HEK293T (cell line): ENCODE results near the gene UFSP1.
A peak's percentile ranks its signal among the peaks of the same experiment; 100 is the strongest.

Experiments used
- ARNT ChIP-seq: fragments of 450-650 bp; IDR thresholded peaks from 2 replicates; pipeline ENCODE4 v1.6.1; 2017; ENCODE audit warnings: mild to moderate bottlenecking
- BHLHE40 ChIP-seq: fragments of 450-650 bp; IDR thresholded peaks from 2 replicates; pipeline ENCODE4 v1.6.1; 2016; ENCODE audit warnings: mild to moderate bottlenecking, moderate library complexity, borderline replicate concordance
- ELF4 ChIP-seq: fragments of 450-650 bp; IDR thresholded peaks from 2 replicates; pipeline ENCODE4 v1.6.1; 2017; ENCODE audit warnings: antibody characterized with exemption
- FOXA1 ChIP-seq: fragments of 450-650 bp; IDR thresholded peaks from 2 replicates; pipeline ENCODE4 v1.6.1; 2016; ENCODE audit warnings: mild to moderate bottlenecking
- FOXK2 ChIP-seq: fragments of 450-650 bp; IDR thresholded peaks from 2 replicates; pipeline ENCODE4 v1.6.1; 2016; ENCODE audit warnings: mild to moderate bottlenecking
- FOXM1 ChIP-seq: fragments of 450-650 bp; IDR thresholded peaks from 2 replicates; pipeline ENCODE4 v1.6.1; 2017; ENCODE audit warnings: mild to moderate bottlenecking, borderline replicate concordance
- HDGF ChIP-seq: fragments of 450-650 bp; IDR thresholded peaks from 2 replicates; pipeline ENCODE4 v1.6.1; 2017; ENCODE audit warnings: antibody characterized with exemption, borderline replicate concordance
- L3MBTL2 ChIP-seq: fragments of 450-650 bp; conservative IDR thresholded peaks from 2 replicates; pipeline ENCODE4 v1.6.1; 2016; ENCODE audit warnings: mild to moderate bottlenecking
- LEF1 ChIP-seq: fragments of 450-650 bp; IDR thresholded peaks from 2 replicates; pipeline ENCODE4 v1.6.1; 2017; ENCODE audit warnings: mild to moderate bottlenecking, borderline replicate concordance
- SUZ12 ChIP-seq: fragments of 450-650 bp; IDR thresholded peaks from 2 replicates; pipeline ENCODE4 v1.6.1; 2016; ENCODE audit warnings: mild to moderate bottlenecking
- TARDBP ChIP-seq: fragments of 450-650 bp; IDR thresholded peaks from 2 replicates; pipeline ENCODE4 v1.6.1; 2016
- ZNF384 ChIP-seq: fragments of 450-650 bp; IDR thresholded peaks from 2 replicates; pipeline ENCODE4 v1.6.1; 2016
- TF ChIP-seq, protein P1 (sequence below): fragments of 450-650 bp; IDR thresholded peaks from 2 replicates; pipeline ENCODE4 v1.6.1; 2016

DNA sequence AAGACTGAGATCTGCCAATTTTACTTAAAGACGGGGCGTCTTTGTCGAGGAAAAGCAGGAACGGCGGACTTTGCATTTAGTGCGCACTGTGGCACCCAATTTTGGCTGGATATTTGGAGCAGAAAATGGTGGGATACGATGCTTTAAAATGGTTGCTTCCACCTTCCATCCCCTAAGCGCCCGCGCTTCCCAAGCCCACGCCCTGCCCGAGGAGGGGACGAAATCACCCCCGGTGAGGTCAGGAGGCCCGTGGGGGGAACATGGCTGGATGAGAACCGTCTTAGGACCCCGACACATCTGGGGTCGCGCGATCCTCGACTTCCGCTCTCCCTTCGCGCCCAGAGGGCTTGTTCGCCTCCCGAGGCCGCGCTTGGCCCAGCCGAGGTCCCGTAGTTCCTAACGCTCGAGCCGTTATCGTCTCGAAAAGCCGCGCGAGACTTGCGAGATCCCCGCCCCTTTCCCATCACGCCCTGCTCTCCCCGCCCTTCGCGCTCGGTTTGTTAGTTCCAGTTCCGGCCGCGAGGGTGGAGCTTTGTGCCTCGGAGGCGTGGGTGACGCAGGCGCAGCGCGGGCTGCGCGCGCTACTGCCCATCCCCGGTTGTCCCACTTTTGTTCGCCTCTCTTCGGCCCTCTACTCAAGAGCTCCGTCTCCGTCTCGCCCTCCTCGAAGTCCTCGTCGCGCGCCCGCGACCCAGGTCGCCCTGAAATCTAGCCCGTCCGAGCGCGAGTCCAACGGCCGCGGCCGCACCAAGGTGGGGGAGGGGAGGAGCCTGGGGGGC, 14.7 kb downstream of the UFSP1 start, which contains the start of gene SRRT:
- no peak for TF ChIP-seq LEF1
- no peak for TF ChIP-seq SUZ12
- no peak for TF ChIP-seq FOXA1
- TF ChIP-seq BHLHE40 = no peak
- TF ChIP-seq FOXK2 = no peak
- TF ChIP-seq, protein P1, sequence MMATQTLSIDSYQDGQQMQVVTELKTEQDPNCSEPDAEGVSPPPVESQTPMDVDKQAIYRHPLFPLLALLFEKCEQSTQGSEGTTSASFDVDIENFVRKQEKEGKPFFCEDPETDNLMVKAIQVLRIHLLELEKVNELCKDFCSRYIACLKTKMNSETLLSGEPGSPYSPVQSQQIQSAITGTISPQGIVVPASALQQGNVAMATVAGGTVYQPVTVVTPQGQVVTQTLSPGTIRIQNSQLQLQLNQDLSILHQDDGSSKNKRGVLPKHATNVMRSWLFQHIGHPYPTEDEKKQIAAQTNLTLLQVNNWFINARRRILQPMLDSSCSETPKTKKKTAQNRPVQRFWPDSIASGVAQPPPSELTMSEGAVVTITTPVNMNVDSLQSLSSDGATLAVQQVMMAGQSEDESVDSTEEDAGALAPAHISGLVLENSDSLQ = no peak
- peak; percentile 46 for TF ChIP-seq ELF4
- TF ChIP-seq ARNT = no peak
- no peak for TF ChIP-seq TARDBP
- TF ChIP-seq FOXM1 = peak; percentile 46; the same call in 1 of the 2 replicates
- TF ChIP-seq L3MBTL2 = peak; percentile 84
- no peak for TF ChIP-seq HDGF
- TF ChIP-seq ZNF384 = no peak
